HepG2 (cell line): Measurements from ENCODE around the gene PSMB11. TPM values are rescaled to one million over a fixed set of nuclear protein-coding genes. Genes with fewer than 3 reads are reported as not detected.

Experiments
- AHDC1 ChIP-seq: sonication (generic); formaldehyde crosslinking; IDR thresholded peaks from 2 replicates; pipeline ENCODE4 v1.5.1; 2020; ENCODE audit warnings: mild to moderate bottlenecking, missing genetic modification reagents, borderline replicate concordance
- ARID2 ChIP-seq: sonication (generic); formaldehyde crosslinking; IDR thresholded peaks from 2 replicates; pipeline ENCODE4 v1.8.1; 2022; ENCODE audit warnings: mild to moderate bottlenecking, missing genetic modification reagents, borderline replicate concordance
- ARNT ChIP-seq: fragments of 450-650 bp; IDR thresholded peaks from 2 replicates; pipeline ENCODE4 v1.6.1; 2017
- BCL3 ChIP-seq: sonication (generic); formaldehyde crosslinking; IDR thresholded peaks from 2 replicates; pipeline ENCODE4 v1.5.1; 2020; ENCODE audit warnings: mild to moderate bottlenecking, missing genetic modification reagents, moderate library complexity
- BRD4 ChIP-seq: sonication (generic); formaldehyde crosslinking; IDR thresholded peaks from 2 replicates; pipeline ENCODE4 v1.4.0; 2020; ENCODE audit warnings: missing genetic modification reagents
- ISX ChIP-seq: sonication (generic); formaldehyde crosslinking; conservative IDR thresholded peaks from 2 replicates; pipeline ENCODE4 v1.5.0; 2020; ENCODE audit warnings: missing genetic modification reagents
- MAZ ChIP-seq, 2 experiments: sonication (generic) in 1 of 2; formaldehyde crosslinking in 1 of 2; IDR thresholded peaks; 2 replicates each; pipeline versions ENCODE4 v1.5.0 to v1.6.1; 2012 to 2020; ENCODE audit warnings: low read depth in 2 of 2, mild to moderate bottlenecking in 2 of 2, borderline replicate concordance in 1 of 2, improper control_type of control experiment in 1 of 2, low read length in 1 of 2, missing genetic modification reagents in 1 of 2, moderate library complexity in 1 of 2
- MBNL3 ChIP-seq: fragments of 250-450 bp; sonication (Bioruptor Pico); conservative IDR thresholded peaks from 2 replicates; pipeline ENCODE4 v1.8.0; 2022; ENCODE audit warnings: mild to moderate bottlenecking, inconsistent platforms
- MIER3 ChIP-seq: IDR thresholded peaks from 2 replicates; pipeline ENCODE4 v1.6.1; 2016; ENCODE audit warnings: missing compliant biosample characterization, borderline replicate concordance
- MYC ChIP-seq: sonication (generic); formaldehyde crosslinking; IDR thresholded peaks from 2 replicates; pipeline ENCODE4 v1.9.0; 2021; ENCODE audit warnings: missing genetic modification reagents, borderline replicate concordance
- MZF1 ChIP-seq: sonication (generic); formaldehyde crosslinking; IDR thresholded peaks from 2 replicates; pipeline ENCODE4 v1.8.1; 2023; ENCODE audit warnings: mild to moderate bottlenecking, missing genetic modification reagents, borderline replicate concordance
- NFIC ChIP-seq: IDR thresholded peaks from 2 replicates; pipeline ENCODE4 v1.6.1; 2012; ENCODE audit warnings: mild to moderate bottlenecking, low read length, inconsistent platforms
- RARA ChIP-seq: IDR thresholded peaks from 2 replicates; pipeline ENCODE4 v1.6.1; 2016; ENCODE audit warnings: missing genetic modification reagents, missing compliant biosample characterization
- RBM39 ChIP-seq: fragments of 200-400 bp; formaldehyde crosslinking; IDR thresholded peaks from one replicate; pipeline ENCODE4 v1.6.1; 2018; ENCODE audit warnings: antibody characterized with exemption, mild to moderate bottlenecking, low read depth, low read length; ENCODE audit not compliant: poor library complexity, severe bottlenecking
- REPIN1 ChIP-seq: sonication (generic); formaldehyde crosslinking; IDR thresholded peaks from 2 replicates; pipeline ENCODE4 v1.8.0; 2022; ENCODE audit warnings: missing genetic modification reagents, low read depth, mild to moderate bottlenecking, borderline replicate concordance
- TFAP4 ChIP-seq: sonication (generic); IDR thresholded peaks from 2 replicates; pipeline ENCODE4 v1.6.1; 2016; ENCODE audit warnings: low read depth, borderline replicate concordance
- ZBTB7B ChIP-seq: sonication (generic); formaldehyde crosslinking; IDR thresholded peaks from 2 replicates; pipeline ENCODE4 v1.4.0; 2020; ENCODE audit warnings: missing genetic modification reagents
- ZFP36L2 ChIP-seq: sonication (generic); formaldehyde crosslinking; IDR thresholded peaks from 2 replicates; pipeline ENCODE4 v1.4.0; 2020; ENCODE audit warnings: missing genetic modification reagents
- ZNF230 ChIP-seq: sonication (generic); formaldehyde crosslinking; IDR thresholded peaks from 2 replicates; pipeline ENCODE4 v1.4.0; 2020; ENCODE audit warnings: mild to moderate bottlenecking, missing genetic modification reagents
- ZNF264 ChIP-seq: sonication (generic); formaldehyde crosslinking; IDR thresholded peaks from 2 replicates; pipeline ENCODE4 v1.4.0; 2020; ENCODE audit warnings: missing genetic modification reagents
- ZNF564 ChIP-seq: sonication (generic); formaldehyde crosslinking; IDR thresholded peaks from 2 replicates; pipeline ENCODE4 v1.8.1; 2023; ENCODE audit warnings: mild to moderate bottlenecking, missing genetic modification reagents
- ZSCAN31 ChIP-seq: sonication (generic); formaldehyde crosslinking; IDR thresholded peaks from 2 replicates; pipeline ENCODE4 v1.5.0; 2020; ENCODE audit warnings: low read depth, mild to moderate bottlenecking, missing genetic modification reagents
- polyA plus RNA-seq, 8 experiments: library from polyadenylated mRNA; depleted of rRNA in 3 of 8; stranded (reverse) in 7 of 8; unstranded in 1 of 8; fragments of >200 nt; fragmentation: Illumina TruSeq in 4 of 8; extraction: Trizol in 4 of 8; gene quantifications; 2 replicates each; pipeline versions ENCODE4 v1.2.1 to v1.2.3, GENCODE V29; 2011 to 2016; ENCODE audit warnings: low read depth in 4 of 8, missing spikeins in 1 of 8, mixed read lengths in 1 of 8; ENCODE audit not compliant: insufficient read depth in 1 of 8
- total RNA-seq, 5 experiments: library from RNA; depleted of rRNA; stranded (reverse); fragments of >200 nt; fragmentation: Illumina TruSeq; extraction: Trizol; gene quantifications; 2 replicates each; pipeline ENCODE4 v1.2.3, GENCODE V29; 2016; ENCODE audit warnings: low read depth in 1 of 5

PSMB11 gene
- total and polyA plus RNA-seq, 2 of the 13 experiments (the other 11 are each of a cell fraction or from before 2014, with no cell fraction given): not detected

- 0 out of 2 replicates have a peak, but pooled peaks have one; percentile 62 for TF ChIP-seq ZFP36L2 (CRISPR knock-in tag)
- 0 out of 2 replicates have a peak, but pooled peaks have one; percentile 11 for TF ChIP-seq BRD4 (CRISPR knock-in tag)
- no peak for TF ChIP-seq AHDC1 (CRISPR knock-in tag)
- 0 out of 2 replicates have a peak, but pooled peaks have one; percentile 16 for TF ChIP-seq TFAP4
- TF ChIP-seq RBM39: no peak
- peak; percentile 89 for TF ChIP-seq REPIN1 (CRISPR knock-in tag)
- no peak for TF ChIP-seq MZF1 (CRISPR knock-in tag)
- TF ChIP-seq ZSCAN31: peak; percentile 87; the same call in 1 of the 2 replicates
- TF ChIP-seq ISX (CRISPR knock-in tag): 0 out of 2 replicates have a peak, but pooled peaks have one; percentile 32
- 0 out of 2 replicates have a peak, but pooled peaks have one; percentile 20 for TF ChIP-seq RARA (CRISPR knock-in tag)
- 0 out of 2 replicates have a peak, but pooled peaks have one; percentile 32 for TF ChIP-seq ZNF230 (CRISPR knock-in tag)
- peak; percentile 69; the same call in 1 of the 2 replicates for TF ChIP-seq ARID2 (CRISPR knock-in tag)
- TF ChIP-seq ZNF564 (CRISPR knock-in tag): peak; percentile 78; the same call in 1 of the 2 replicates
- no peak for TF ChIP-seq NFIC
- TF ChIP-seq MAZ (IDR thresholded peaks at IDR 0.05; ENCODE audit: borderline replicate concordance, low read depth, low read length): peak; percentile 41; the same call in 1 of the 2 replicates
- no peak for TF ChIP-seq MAZ (CRISPR knock-in tag; IDR thresholded peaks at IDR 0.05; ENCODE audit: low read depth)
- peak; percentile 77 for TF ChIP-seq MIER3 (CRISPR knock-in tag)
- TF ChIP-seq ARNT: no peak
- peak; percentile 74; the same call in 1 of the 2 replicates for TF ChIP-seq ZBTB7B (CRISPR knock-in tag)
- TF ChIP-seq MYC (CRISPR knock-in tag): peak; percentile 54; the same call in 1 of the 2 replicates
- TF ChIP-seq MBNL3 (CRISPR knock-in tag): no peak
- 0 out of 2 replicates have a peak, but pooled peaks have one; percentile 6 for TF ChIP-seq BCL3 (CRISPR knock-in tag)
- peak; percentile 81; the same call in 1 of the 2 replicates for TF ChIP-seq ZNF264 (CRISPR knock-in tag)
Observed at GRCh38 chr14:23068789-23069412, 26.9 kb downstream of the PSMB11 start (continued).
